ENCODE results near the gene CCDC170.

GRCh38 chr6:151483994-151484393 lies 9.8 kb upstream of the CCDC170 start:
- TF ChIP-seq YY1 (IDR thresholded peaks at IDR 0.05; ENCODE audit: insufficient read depth, insufficient read length) (no peak), SUZ12 (IDR thresholded peaks at IDR 0.05; ENCODE audit: extremely low read depth, insufficient read depth, insufficient read length) (no peak), ZNF274 (IDR thresholded peaks at IDR 0.05; ENCODE audit: low read depth, low read length) (no peak)

Data from NT2/D1 (cell line).